HG03520 (cell line): ENCODE results near the gene DCXR.
"Not testable (repeated sequence)": the region's sequence is repeated elsewhere in the genome, so short reads cannot be mapped to it uniquely, and the experiment has no call there.

Experiments used
- ATAC-seq: cut with Tn5 transposase; IDR thresholded peaks from one replicate; pipeline ENCODE4 v1.9.1; 2021; ENCODE audit warnings: mild to moderate bottlenecking, moderate library complexity; ENCODE audit not compliant: unreplicated experiment

Gene DCXR

GRCh38 chr17:82042649-82043048 is 5.2 kb upstream of the DCXR start:
- ATAC-seq = no peak

- no peak for ATAC-seq
Measured at GRCh38 chr17:82041144-82041814, 3.8 kb upstream of the DCXR start.

GRCh38 chr17:82039695-82040299 is 2.3 kb upstream of the DCXR start:
- ATAC-seq = no peak

- not testable (repeated sequence) for ATAC-seq
Measured at GRCh38 chr17:82038796-82039409, 1.4 kb upstream of the DCXR start.

DNA sequence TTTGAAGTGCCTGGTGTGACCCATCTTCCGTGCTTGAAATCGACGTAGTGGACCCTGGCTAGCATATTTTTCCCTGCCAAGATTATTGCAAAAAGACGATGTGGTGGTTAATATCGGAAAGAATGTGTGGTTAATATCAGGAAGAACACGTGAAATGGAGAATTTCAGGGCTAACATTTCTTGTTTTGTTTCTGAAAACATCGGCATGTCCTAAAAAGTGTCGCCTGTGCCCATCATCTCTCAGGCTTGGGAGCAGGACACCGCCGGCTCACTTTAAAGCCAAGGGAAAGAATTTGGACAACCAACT is 345 bp upstream of the DCXR start:
- ATAC-seq = no peak

GRCh38 chr17:82036634-82037091 is 834 bp downstream of the DCXR start:
- no peak for ATAC-seq

- ATAC-seq = no peak
Measured at GRCh38 chr17:82035956-82036633, 1.4 kb downstream of the DCXR start.

GRCh38 chr17:82035488-82035887 is 2.0 kb downstream of the DCXR start:
- no peak for ATAC-seq

- ATAC-seq = no peak
Measured at GRCh38 chr17:82034371-82035011, 3.0 kb downstream of the DCXR start.

GRCh38 chr17:82033359-82034085 is 4.0 kb downstream of the DCXR start:
- ATAC-seq = no peak

GRCh38 chr17:82031885-82032627 is 5.4 kb downstream of the DCXR start:
- no peak for ATAC-seq

GRCh38 chr17:82031303-82031884 is 6.1 kb downstream of the DCXR start, which contains the start of gene RAC3:
TSS of gene RAC3 (plus strand) at chr17:82031678. CDS start at chr17:82031762, 84 bp downstream.
- ATAC-seq = no peak

GRCh38 chr17:82030470-82031302 is 6.8 kb downstream of the DCXR start:
- ATAC-seq = no peak

DNA sequence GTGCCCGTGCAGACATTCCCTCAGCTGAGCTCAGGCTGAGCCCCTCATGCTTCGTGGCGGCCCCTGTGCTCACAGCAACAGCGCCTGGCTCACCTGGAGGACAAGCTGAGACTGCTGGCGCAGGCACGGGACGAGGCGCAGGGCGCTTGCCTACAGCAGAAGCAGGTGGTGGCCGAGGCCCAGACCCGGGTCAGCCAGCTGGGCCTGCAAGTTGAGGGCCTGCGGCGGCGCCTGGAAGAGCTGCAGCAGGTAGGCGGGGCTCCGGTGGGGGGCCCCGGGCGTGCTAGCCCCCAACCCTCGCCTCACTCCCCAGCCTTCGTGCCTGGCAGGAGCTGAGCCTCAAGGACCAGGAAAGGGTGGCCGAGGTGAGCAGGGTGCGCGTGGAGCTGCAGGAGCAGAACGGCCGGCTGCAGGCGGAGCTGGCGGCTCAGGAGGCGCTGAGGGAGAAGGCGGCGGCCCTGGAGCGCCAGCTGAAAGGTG is 7.5 kb downstream of the DCXR start:
- ATAC-seq = no peak

DNA sequence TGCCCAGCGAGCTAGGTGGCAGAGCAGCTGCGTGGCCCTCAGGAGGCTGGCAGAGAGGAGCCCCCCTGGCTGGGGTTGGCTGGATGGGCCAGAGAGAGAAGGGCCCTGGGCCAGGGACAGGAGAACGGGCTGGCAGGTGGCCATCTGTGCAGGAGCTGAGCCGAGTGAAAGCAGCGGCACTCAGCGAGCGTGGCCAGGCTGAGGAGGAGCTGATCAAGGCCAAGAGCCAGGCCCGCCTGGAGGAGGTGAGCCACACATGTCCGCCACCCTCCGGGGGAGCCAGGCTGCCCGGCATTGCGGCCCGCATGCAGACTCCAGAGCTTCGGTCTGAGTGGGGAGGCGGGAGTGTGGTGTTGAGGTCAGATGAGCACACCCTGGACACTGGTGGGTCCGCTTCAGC is 8.1 kb downstream of the DCXR start:
- no peak for ATAC-seq

- ATAC-seq = no peak
Measured at GRCh38 chr17:82028966-82029365, 8.5 kb downstream of the DCXR start.

GRCh38 chr17:82028246-82028645 is 9.3 kb downstream of the DCXR start:
- ATAC-seq = no peak

DNA sequence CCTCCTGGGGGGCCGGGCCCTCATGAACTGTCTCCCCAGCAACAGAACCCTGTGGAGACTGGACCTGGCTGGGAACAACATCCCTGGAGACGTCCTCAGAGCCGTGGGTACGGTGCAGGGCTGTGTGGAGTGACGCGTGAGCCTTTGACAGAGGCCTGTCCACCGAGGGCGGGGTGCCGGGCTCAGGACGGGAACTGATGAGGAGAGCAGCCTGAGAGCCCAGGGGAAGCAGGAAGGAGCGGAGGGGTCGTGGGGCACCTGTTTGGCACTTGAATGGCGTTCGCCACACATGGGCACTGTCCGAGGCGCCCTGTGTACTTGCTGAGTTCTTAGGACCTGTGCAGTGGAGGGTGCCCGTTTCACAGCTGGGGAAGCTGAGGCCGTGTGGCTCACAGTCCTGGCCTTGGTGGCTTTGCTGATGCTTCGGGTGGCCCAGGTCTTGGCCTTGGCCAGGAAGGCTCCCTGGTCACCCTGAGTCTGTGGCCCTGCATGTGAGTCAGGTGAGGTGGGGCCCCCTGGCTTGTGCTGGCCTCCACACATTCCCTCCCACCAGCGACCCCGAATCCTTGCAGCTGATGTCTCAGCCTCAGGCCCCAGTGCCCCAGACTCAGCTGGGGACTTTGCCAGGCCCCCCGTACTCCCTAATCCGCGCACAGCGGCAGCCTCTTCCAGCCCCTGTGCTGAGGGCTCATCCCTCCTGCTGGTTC is 11.9 kb downstream of the DCXR start:
- ATAC-seq = no peak
